CD4-positive, alpha-beta T cell (primary cell): ENCODE measurements around the gene TFR2. TPM values are rescaled to one million over a fixed set of nuclear protein-coding genes. Genes with fewer than 3 reads are reported as not detected.

Experiments
- ATAC-seq: fragments of 200-7000 bp; cut with Tn5 transposase; one replicate; pipeline ENCODE4 v1.10.0; 2022; ENCODE audit warnings: mild to moderate bottlenecking; ENCODE audit not compliant: poor library complexity
- CTCF ChIA-PET: fragments of 350-600 bp; sonication (Branson Sonifier 250); formaldehyde crosslinking; loops from one replicate; lab custom pipeline; 2021; ENCODE audit warnings: antibody characterized with exemption, inconsistent platforms; lab: Charles Lee
- POLR2A ChIA-PET: fragments of 350-600 bp; sonication (Branson Sonifier 250); formaldehyde crosslinking; loops from one replicate; lab custom pipeline; 2021; ENCODE audit warnings: antibody characterized with exemption, inconsistent platforms; lab: Charles Lee
- DNase-seq, 14 experiments: peaks; one replicate each; pipeline ENCODE4 v3.0.0-alpha.2; 2013 to 2020; ENCODE audit warnings: mixed read lengths in 2 of 14
- H3K27ac ChIP-seq, 2 donors: one replicate each; pipeline versions ENCODE4 v1.5.1 to v1.7.0; 2013; ENCODE audit warnings: low read length in 2 of 2, low read depth in 1 of 2, mild to moderate bottlenecking in 1 of 2
- H3K27me3 ChIP-seq, 2 experiments: 1 replicate in 1 of 2; 2 replicates in 1 of 2; pipeline versions ENCODE4 v1.6.1 to v1.7.0; 2013; ENCODE audit warnings: low read length in 2 of 2, control low read depth in 1 of 2, mild to moderate bottlenecking in 1 of 2, moderate library complexity in 1 of 2; ENCODE audit not compliant: insufficient read depth in 2 of 2, control insufficient read depth in 1 of 2
- H3K36me3 ChIP-seq: one replicate; pipeline ENCODE4 v1.6.1; 2013; ENCODE audit warnings: low read length, control low read depth; ENCODE audit not compliant: insufficient read depth
- H3K4me1 ChIP-seq: one replicate; pipeline ENCODE4 v1.6.1; 2013; ENCODE audit warnings: low read length, control low read depth; ENCODE audit not compliant: insufficient read depth
- H3K4me3 ChIP-seq: one replicate; pipeline ENCODE4 v1.5.1; 2013; ENCODE audit warnings: mild to moderate bottlenecking, low read length, moderate library complexity
- H3K9me3 ChIP-seq, 2 experiments: 1 replicate in 1 of 2; 2 replicates in 1 of 2; pipeline versions ENCODE4 v1.6.1 to v1.7.0; 2013; ENCODE audit warnings: low read length in 2 of 2, mild to moderate bottlenecking in 2 of 2, control low read depth in 1 of 2, moderate library complexity in 1 of 2; ENCODE audit not compliant: control insufficient read depth in 1 of 2, insufficient read depth in 1 of 2
- H3K27ac Mint-ChIP-seq: one replicate; pipeline ENCODE4 v1.8.0; 2020; ENCODE audit warnings: mixed read lengths
- H3K27me3 Mint-ChIP-seq: one replicate; pipeline ENCODE4 v1.8.0; 2021; ENCODE audit warnings: mixed read lengths
- H3K36me3 Mint-ChIP-seq: one replicate; pipeline ENCODE4 v1.8.0; 2021; ENCODE audit warnings: low read depth, mixed read lengths
- H3K4me1 Mint-ChIP-seq: one replicate; pipeline ENCODE4 v1.8.0; 2021; ENCODE audit warnings: low read depth, mixed read lengths
- H3K4me3 Mint-ChIP-seq: one replicate; pipeline ENCODE4 v1.8.0; 2020; ENCODE audit warnings: mild to moderate bottlenecking, mixed read lengths
- H3K9me3 Mint-ChIP-seq: one replicate; pipeline ENCODE4 v1.8.0; 2020; ENCODE audit warnings: mixed read lengths
- intact Hi-C, 2 experiments: fragments of 100-400 bp; cut with DNase I in 1 of 2; cut with micrococcal nuclease in 1 of 2; formaldehyde crosslinking; loops; one replicate each; pipeline versions ENCODE4 v1.15.1 to v1.9.0; 2023 to 2025; cut with DNase I, micrococcal nuclease
- total RNA-seq, 174 experiments: library from RNA in 2 of 174; stranded (reverse) in 2 of 174; gene quantifications; one replicate each; pipeline ENCODE4 v1.2.3 and lab custom pipeline; 2021 to 2026
- TF ChIP-seq, protein P1 (sequence below): fragments of 200-600 bp; IDR thresholded peaks from one replicate; pipeline ENCODE4 v1.8.0; 2022; ENCODE audit warnings: antibody characterized with exemption, mild to moderate bottlenecking

TFR2 gene
- total RNA-seq, 2 experiments from 2014 or later, result 1.7 to 2.3 TPM

DNA sequence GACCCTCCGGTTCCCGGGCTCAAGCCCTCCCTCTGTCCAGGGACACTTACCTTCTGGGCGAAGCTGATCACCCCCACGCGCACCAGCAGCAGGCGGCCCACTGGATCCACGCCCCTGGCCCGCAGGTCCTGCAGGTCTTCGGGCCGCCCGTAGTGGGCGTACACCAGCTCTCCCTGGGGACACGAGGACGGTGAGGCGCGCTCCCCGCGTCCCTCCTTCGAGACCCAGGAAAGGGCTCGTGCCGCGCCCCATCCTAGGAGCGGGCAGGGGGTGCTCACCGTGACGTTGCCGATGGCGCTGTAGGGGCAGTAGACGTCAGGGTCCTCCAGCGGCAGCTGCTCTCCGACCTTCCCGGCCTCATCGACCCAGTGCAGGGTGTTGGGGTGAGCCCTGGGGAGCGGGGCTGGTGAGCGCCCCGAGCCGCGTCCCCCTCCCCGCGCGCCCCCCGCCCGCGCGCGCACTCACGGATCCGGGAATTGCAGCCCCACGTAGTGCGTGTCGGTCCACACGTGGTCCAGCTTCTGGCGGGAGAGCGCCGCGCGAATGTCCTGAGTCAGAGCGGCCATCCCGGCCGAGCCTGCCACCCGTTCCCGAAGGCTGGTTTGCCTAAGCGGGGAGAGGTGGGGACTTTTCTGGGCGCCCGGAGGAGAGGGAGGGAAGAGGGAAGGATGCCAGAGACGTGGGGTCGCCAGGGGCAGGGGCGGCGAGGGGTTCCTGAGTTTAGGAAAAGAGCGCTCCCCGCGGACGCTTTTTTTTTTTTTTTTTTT lies 8.2 kb downstream of the TFR2 start:
- Histone ChIP-seq H3K9me3 (peaks cover 0 to 6% of the 10 kb centered on the region in 2 experiments), H3K27me3 (no peaks in the 10 kb centered on the region), H3K4me3 (peak overlapping the region; percentile 71), H3K4me1 (peaks cover 24% of the 10 kb centered on the region), H3K27ac (no peak overlapping the region), H3K36me3 (no peaks in the 10 kb centered on the region)
- Mint-ChIP-seq H3K4me1 (peaks cover 10% of the 10 kb centered on the region), H3K27ac (no peak overlapping the region), H3K4me3 (peak overlapping the region; percentile 87), H3K27me3 (no peaks in the 10 kb centered on the region), H3K9me3 (no peaks in the 10 kb centered on the region), H3K36me3 (no peaks in the 10 kb centered on the region)
- intact Hi-C loops, result loop anchor here in 1 of 2 experiments (2.0 kb wide), 1 partner anchor 58 kb away; no protein-coding TSS in a partner anchor
- peak; percentile 77 for ATAC-seq
- TF ChIP-seq, protein P1, sequence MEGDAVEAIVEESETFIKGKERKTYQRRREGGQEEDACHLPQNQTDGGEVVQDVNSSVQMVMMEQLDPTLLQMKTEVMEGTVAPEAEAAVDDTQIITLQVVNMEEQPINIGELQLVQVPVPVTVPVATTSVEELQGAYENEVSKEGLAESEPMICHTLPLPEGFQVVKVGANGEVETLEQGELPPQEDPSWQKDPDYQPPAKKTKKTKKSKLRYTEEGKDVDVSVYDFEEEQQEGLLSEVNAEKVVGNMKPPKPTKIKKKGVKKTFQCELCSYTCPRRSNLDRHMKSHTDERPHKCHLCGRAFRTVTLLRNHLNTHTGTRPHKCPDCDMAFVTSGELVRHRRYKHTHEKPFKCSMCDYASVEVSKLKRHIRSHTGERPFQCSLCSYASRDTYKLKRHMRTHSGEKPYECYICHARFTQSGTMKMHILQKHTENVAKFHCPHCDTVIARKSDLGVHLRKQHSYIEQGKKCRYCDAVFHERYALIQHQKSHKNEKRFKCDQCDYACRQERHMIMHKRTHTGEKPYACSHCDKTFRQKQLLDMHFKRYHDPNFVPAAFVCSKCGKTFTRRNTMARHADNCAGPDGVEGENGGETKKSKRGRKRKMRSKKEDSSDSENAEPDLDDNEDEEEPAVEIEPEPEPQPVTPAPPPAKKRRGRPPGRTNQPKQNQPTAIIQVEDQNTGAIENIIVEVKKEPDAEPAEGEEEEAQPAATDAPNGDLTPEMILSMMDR, result peak; percentile 33
- DNase-seq, result peak; percentile 26 to 81 (median 47)
- ChIA-PET POLR2A (interaction anchor here (0.8 to 2.6 kb wide), 10 partner anchors 20 to 205 kb away, joined by 3 to 22 read pairs (median 4); partner anchors contain the start of genes FBXO24, LRCH4, MOSPD3 and POP7), CTCF (interaction anchor here (1.0 to 2.6 kb wide), 10 partner anchors 9 to 219 kb away, joined by 3 to 19 read pairs (median 5); partner anchors contain the start of genes GNB2, MOSPD3 and POP7)

DNA sequence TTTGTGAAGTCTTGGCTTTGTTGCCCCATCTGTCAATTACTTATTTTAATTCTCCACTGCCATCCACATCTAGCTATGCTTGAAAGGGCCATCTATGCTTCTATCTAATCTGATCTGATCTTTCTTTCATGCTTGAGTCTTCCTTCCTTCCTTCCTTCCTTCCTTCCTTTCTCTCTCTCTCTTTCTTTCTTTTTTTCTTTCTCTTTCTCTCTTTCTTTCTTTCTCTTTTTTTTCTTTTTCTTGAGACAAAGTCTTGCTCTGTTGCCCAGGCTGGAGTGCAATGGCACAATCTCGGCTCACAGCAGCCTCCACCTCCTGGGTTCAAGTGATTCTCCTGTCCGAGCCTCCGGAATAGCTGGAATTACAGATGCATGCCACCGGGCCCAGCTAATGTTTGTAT lies 11.3 kb downstream of the TFR2 start:
- TF ChIP-seq, protein P1, result no peak
- Histone ChIP-seq H3K36me3 (no peaks in the 10 kb centered on the region), H3K27ac (no peak overlapping the region), H3K27me3 (no peaks in the 10 kb centered on the region), H3K9me3 (peaks cover 0 to 6% of the 10 kb centered on the region in 2 experiments), H3K4me1 (peaks cover 44% of the 10 kb centered on the region), H3K4me3 (no peak overlapping the region)
- no peak overlapping the region for H3K4me3 Mint-ChIP-seq
- H3K27ac Mint-ChIP-seq, result peak overlapping the region; percentile 42
- H3K27me3 Mint-ChIP-seq, result no peaks in the 10 kb centered on the region
- no peak for DNase-seq
- CTCF ChIA-PET, result interaction anchor here (0.9 to 1.1 kb wide), 3 partner anchors 17 to 95 kb away, joined by 3 to 8 read pairs (median 3); partner anchors contain the start of gene MOSPD3
- no peak for ATAC-seq
- H3K4me1 Mint-ChIP-seq, result peaks cover 25% of the 10 kb centered on the region
- H3K9me3 Mint-ChIP-seq, result no peaks in the 10 kb centered on the region
- no peaks in the 10 kb centered on the region for H3K36me3 Mint-ChIP-seq
- intact Hi-C loops, result no loop called here
- POLR2A ChIA-PET, result interaction anchor here (0.9 to 1.4 kb wide), 4 partner anchors 18 to 76 kb away, joined by 3 to 7 read pairs (median 4); partner anchors contain the start of genes FBXO24, LRCH4, MOSPD3 and POP7

DNA sequence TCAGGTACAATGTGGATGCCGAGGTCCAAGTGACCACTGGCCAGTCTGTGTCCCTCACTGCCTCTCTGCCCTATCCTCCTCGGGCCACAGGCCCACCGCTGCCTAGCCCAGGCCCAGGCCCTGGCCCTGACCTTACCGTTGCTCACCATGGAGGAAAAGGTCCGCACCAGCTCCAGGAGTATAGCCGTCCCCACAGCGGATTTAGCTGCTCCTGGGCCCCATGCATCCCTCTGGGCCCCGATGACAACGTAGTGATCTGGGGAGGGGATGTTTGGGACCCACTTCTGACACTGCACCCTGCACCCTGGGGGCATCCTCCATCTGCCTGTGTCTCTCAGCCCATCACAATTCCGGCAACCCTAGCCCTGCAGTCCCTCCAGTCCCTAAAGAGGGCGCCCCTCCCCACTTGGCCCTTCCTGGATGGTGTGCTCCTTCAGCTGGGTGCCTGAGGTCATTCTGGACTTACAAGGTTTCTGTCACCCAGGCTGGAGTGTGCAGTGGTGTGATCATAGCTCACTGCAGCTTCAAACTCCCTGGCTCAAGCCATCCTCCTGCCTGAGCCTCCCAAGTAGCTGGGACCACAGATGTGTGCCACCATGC lies 12.1 kb downstream of the TFR2 start:
- H3K36me3 ChIP-seq, result no peaks in the 10 kb centered on the region
- intact Hi-C loops, result loop anchor here in 1 of 2 experiments (5.0 kb wide), 1 partner anchor 43 kb away; the partner anchor contains the start of gene GNB2
- CTCF ChIA-PET, result interaction anchor here (0.6 to 1.1 kb wide), 4 partner anchors 16 to 96 kb away, joined by 3 to 8 read pairs (median 3); partner anchors contain the start of gene MOSPD3
- H3K4me1 ChIP-seq, result peaks cover 44% of the 10 kb centered on the region
- DNase-seq (peak in 3 of 14 experiments; percentile 25 to 52 (median 46)), ATAC-seq (no peak)
- peaks cover 27% of the 10 kb centered on the region for H3K4me1 Mint-ChIP-seq
- H3K4me3 Mint-ChIP-seq, result no peak overlapping the region
- peaks cover 0 to 6% of the 10 kb centered on the region in 2 experiments for H3K9me3 ChIP-seq
- H3K27me3 Mint-ChIP-seq, result no peaks in the 10 kb centered on the region
- H3K36me3 Mint-ChIP-seq, result no peaks in the 10 kb centered on the region
- TF ChIP-seq, protein P1, result no peak
- H3K4me3 ChIP-seq, result no peak overlapping the region
- no peak overlapping the region for H3K27ac ChIP-seq
- no peak overlapping the region for H3K27ac Mint-ChIP-seq
- POLR2A ChIA-PET, result interaction anchor here (1.3 kb wide), 2 partner anchors 43 to 77 kb away, joined by 4 to 7 read pairs; partner anchors contain the start of genes FBXO24, LRCH4 and POP7
- H3K27me3 ChIP-seq, result no peaks in the 10 kb centered on the region
- H3K9me3 Mint-ChIP-seq, result no peaks in the 10 kb centered on the region
